HCT116 (cell line): Measurements from ENCODE around the gene KMT2B.
"Not testable (repeated sequence)": the region's sequence is repeated elsewhere in the genome, so short reads cannot be mapped to it uniquely, and the experiment has no call there.

ENCODE experiments used
- CBX3 ChIP-seq: IDR thresholded peaks from 2 replicates; pipeline ENCODE4 v1.6.1; 2012; ENCODE audit warnings: low read depth
- CTCF ChIP-seq, 3 experiments: fragments of 200-600 bp in 1 of 3; sonication (generic) in 1 of 3; IDR thresholded peaks in 2 of 3; conservative IDR thresholded peaks in 1 of 3; 2 replicates each; pipeline ENCODE4 v1.5.1; 2012 to 2017; ENCODE audit warnings: low read depth in 2 of 3, low read length in 2 of 3, antibody characterized with exemption in 1 of 3, borderline replicate concordance in 1 of 3, control low read depth in 1 of 3, mild to moderate bottlenecking in 1 of 3, mixed read lengths in 1 of 3, mixed run types in 1 of 3, moderate library complexity in 1 of 3; ENCODE audit not compliant: insufficient read depth in 1 of 3
- POLR2A ChIP-seq: IDR thresholded peaks from 2 replicates; pipeline ENCODE4 v1.7.0; 2011; ENCODE audit warnings: borderline replicate concordance; ENCODE audit not compliant: insufficient read depth, insufficient read length; ENCODE audit errors: extremely low read depth
- ZBTB33 ChIP-seq: IDR thresholded peaks from 2 replicates; pipeline ENCODE4 v1.6.1; 2011; ENCODE audit warnings: mild to moderate bottlenecking, low read length, moderate library complexity; ENCODE audit not compliant: insufficient replicate concordance; ENCODE audit errors: extremely low read depth

- not testable (repeated sequence) for TF ChIP-seq CBX3; CTCF (IDR thresholded peaks at IDR 0.05 in 2 of 3, conservative IDR thresholded peaks at IDR 0.05 in 1 of 3; ENCODE audit: borderline replicate concordance in 1 of 3, insufficient read depth in 1 of 3, low read depth in 2 of 3, low read length in 2 of 3); POLR2A; ZBTB33
Observed at GRCh38 chr19:35724132-35724531, 6.3 kb downstream of the KMT2B start.
